ENCODE data around the gene LRRC27. TPM values are rescaled to one million over a fixed set of nuclear protein-coding genes. Genes with fewer than 3 reads are reported as not detected.
"Not testable (repeated sequence)": the region's sequence is repeated elsewhere in the genome, so short reads cannot be mapped to it uniquely, and the experiment has no call there.

LRRC27 gene
- total RNA-seq, 1 donor from 2014 or later, result 13.8 TPM

- Mint-ChIP-seq H3K4me3 (ENCODE audit: unreplicated experiment) (no peak overlapping the region), H3K27me3 (ENCODE audit: unreplicated experiment) (peaks cover 6% of the 10 kb centered on the region), H3K9me3 (ENCODE audit: unreplicated experiment) (peaks cover 9% of the 10 kb centered on the region), H3K27ac (ENCODE audit: unreplicated experiment) (no peak overlapping the region), H3K36me3 (ENCODE audit: unreplicated experiment) (peaks cover 8% of the 10 kb centered on the region), H3K4me1 (ENCODE audit: low read depth, unreplicated experiment) (peaks cover 11% of the 10 kb centered on the region)
- TF ChIP-seq CTCF (IDR thresholded peaks at IDR 0.05; ENCODE audit: partially characterized antibody, unreplicated experiment), result no peak
- no peak for DNase-seq
Measured at GRCh38 chr10:132386419-132386831, 54.4 kb downstream of the LRRC27 start.

GRCh38 chr10:132386896-132387295 lies 54.9 kb downstream of the LRRC27 start:
- not testable (repeated sequence) for H3K9me3 Mint-ChIP-seq (ENCODE audit: unreplicated experiment); H3K36me3 Mint-ChIP-seq (ENCODE audit: unreplicated experiment); H3K4me3 Mint-ChIP-seq (ENCODE audit: unreplicated experiment); H3K27ac Mint-ChIP-seq (ENCODE audit: unreplicated experiment); H3K27me3 Mint-ChIP-seq (ENCODE audit: unreplicated experiment); DNase-seq
- H3K4me1 Mint-ChIP-seq (ENCODE audit: low read depth, unreplicated experiment), result peaks cover 11% of the 10 kb centered on the region

- Mint-ChIP-seq H3K4me3 (ENCODE audit: unreplicated experiment) (peak overlapping the region; percentile 52), H3K36me3 (ENCODE audit: unreplicated experiment) (peaks cover 12% of the 10 kb centered on the region), H3K27me3 (ENCODE audit: unreplicated experiment) (peaks cover 8% of the 10 kb centered on the region), H3K27ac (ENCODE audit: unreplicated experiment) (peak overlapping the region; percentile 78), H3K4me1 (ENCODE audit: low read depth, unreplicated experiment) (peaks cover 11% of the 10 kb centered on the region), H3K9me3 (ENCODE audit: unreplicated experiment) (peaks cover 7% of the 10 kb centered on the region)
- DNase-seq, result peak; percentile 93
- peak; percentile 57 for TF ChIP-seq CTCF (IDR thresholded peaks at IDR 0.05; ENCODE audit: partially characterized antibody, unreplicated experiment)
Measured at GRCh38 chr10:132387764-132388210, 55.8 kb downstream of the LRRC27 start.

GRCh38 chr10:132388891-132389432 lies 57.0 kb downstream of the LRRC27 start:
- peak; percentile 66 for DNase-seq
- Mint-ChIP-seq H3K36me3 (ENCODE audit: unreplicated experiment) (peaks cover 9% of the 10 kb centered on the region), H3K27me3 (ENCODE audit: unreplicated experiment) (peaks cover 7% of the 10 kb centered on the region), H3K4me1 (ENCODE audit: low read depth, unreplicated experiment) (peaks cover 9% of the 10 kb centered on the region), H3K4me3 (ENCODE audit: unreplicated experiment) (no peak overlapping the region), H3K27ac (ENCODE audit: unreplicated experiment) (no peak overlapping the region), H3K9me3 (ENCODE audit: unreplicated experiment) (peaks cover 7% of the 10 kb centered on the region)
- TF ChIP-seq CTCF (IDR thresholded peaks at IDR 0.05; ENCODE audit: partially characterized antibody, unreplicated experiment), result no peak

GRCh38 chr10:132389433-132390169 lies 57.6 kb downstream of the LRRC27 start:
- Mint-ChIP-seq H3K27ac (ENCODE audit: unreplicated experiment) (no peak overlapping the region), H3K9me3 (ENCODE audit: unreplicated experiment) (peaks cover 8% of the 10 kb centered on the region), H3K36me3 (ENCODE audit: unreplicated experiment) (peaks cover 9% of the 10 kb centered on the region), H3K27me3 (ENCODE audit: unreplicated experiment) (peaks cover 7% of the 10 kb centered on the region), H3K4me1 (ENCODE audit: low read depth, unreplicated experiment) (peaks cover 4% of the 10 kb centered on the region), H3K4me3 (ENCODE audit: unreplicated experiment) (no peak overlapping the region)
- no peak for TF ChIP-seq CTCF (IDR thresholded peaks at IDR 0.05; ENCODE audit: partially characterized antibody, unreplicated experiment)
- no peak for DNase-seq
